Karpas-422 (cell line): ENCODE results near the gene DUSP16. TPM values are rescaled to one million over a fixed set of nuclear protein-coding genes. Genes with fewer than 3 reads are reported as not detected.

Experiments used
- DNase-seq: peaks from one replicate; pipeline ENCODE4 v3.0.0-alpha.2; 2015
- H2AFZ ChIP-seq: fragments of 200-600 bp; sonication (generic); 2 replicates; pipeline ENCODE4 v1.6.1; 2014; ENCODE audit warnings: antibody characterized with exemption, low read length, mixed read lengths
- H3K27ac ChIP-seq: fragments of 200-600 bp; sonication (generic); 2 replicates; pipeline ENCODE4 v1.5.1; 2014; ENCODE audit warnings: mild to moderate bottlenecking, low read length, moderate library complexity
- H3K27me3 ChIP-seq: fragments of 200-600 bp; sonication (generic); 2 replicates; pipeline ENCODE4 v1.6.1; 2014; ENCODE audit warnings: low read length, mixed read lengths
- H3K36me3 ChIP-seq: fragments of 200-600 bp; sonication (generic); 2 replicates; pipeline ENCODE4 v1.6.1; 2014; ENCODE audit warnings: low read length, mixed read lengths; ENCODE audit not compliant: insufficient read depth
- H3K4me1 ChIP-seq: fragments of 200-600 bp; sonication (generic); 2 replicates; pipeline ENCODE4 v1.6.1; 2014; ENCODE audit warnings: mild to moderate bottlenecking, low read length, mixed read lengths
- H3K4me2 ChIP-seq: fragments of 200-600 bp; sonication (generic); 2 replicates; pipeline ENCODE4 v1.6.1; 2014; ENCODE audit warnings: low read length, low read depth, mild to moderate bottlenecking; ENCODE audit not compliant: poor library complexity, severe bottlenecking
- H3K4me3 ChIP-seq: fragments of 200-600 bp; sonication (generic); 2 replicates; pipeline ENCODE4 v1.5.1; 2014; ENCODE audit warnings: mild to moderate bottlenecking, antibody characterized with exemption, low read length, mixed read lengths
- H3K79me2 ChIP-seq: fragments of 200-600 bp; sonication (generic); 2 replicates; pipeline ENCODE4 v1.6.1; 2014; ENCODE audit warnings: mild to moderate bottlenecking, low read length, mixed read lengths
- H3K9ac ChIP-seq: fragments of 200-600 bp; sonication (generic); 2 replicates; pipeline ENCODE4 v1.6.0; 2014; ENCODE audit warnings: low read length
- H3K9me2 ChIP-seq: fragments of 200-600 bp; sonication (generic), shearing (Covaris generic); replicated peaks from 2 replicates; pipeline ENCODE4 v1.6.0; 2014; ENCODE audit warnings: mild to moderate bottlenecking, low read length, moderate library complexity; ENCODE audit not compliant: insufficient read depth
- H3K9me3 ChIP-seq: fragments of 300-700, 200-600 bp; sonication (generic); 2 replicates; pipeline ENCODE4 v1.6.1; 2014; ENCODE audit warnings: low read length, mixed read lengths
- H4K20me1 ChIP-seq: fragments of 200-600 bp; sonication (generic); 2 replicates; pipeline ENCODE4 v1.6.1; 2014; ENCODE audit warnings: mild to moderate bottlenecking, antibody characterized with exemption, low read length, low read depth; ENCODE audit not compliant: insufficient read depth
- total RNA-seq: library from RNA; depleted of rRNA; stranded (reverse); fragments of >200 nt; shearing (Covaris generic); gene quantifications from 2 replicates; pipeline ENCODE4 v1.2.3, GENCODE V29; 2014; ENCODE audit warnings: low replicate concordance

DUSP16 gene
- total RNA-seq, 1 experiment from 2014 or later, result 1.8 TPM

GRCh38 chr12:12436831-12437345 lies 125.8 kb downstream of the DUSP16 start:
- H3K9ac ChIP-seq, result no peak overlapping the region
- H3K9me2 ChIP-seq, result no peaks in the 10 kb centered on the region

GRCh38 chr12:12433203-12433731 lies 129.4 kb downstream of the DUSP16 start:
- no peak overlapping the region for H3K4me2 ChIP-seq
- no peaks in the 10 kb centered on the region; the same call in 1 of the 2 replicates for H4K20me1 ChIP-seq
- no peak overlapping the region for H2AFZ ChIP-seq
- no peaks in the 10 kb centered on the region for H3K79me2 ChIP-seq
- H3K27me3 ChIP-seq, result no peaks in the 10 kb centered on the region
- no peak for DNase-seq
- peaks cover 20% of the 10 kb centered on the region for H3K4me1 ChIP-seq
- H3K9me3 ChIP-seq, result no peaks in the 10 kb centered on the region
- no peak overlapping the region for H3K27ac ChIP-seq
- H3K9ac ChIP-seq, result no peak overlapping the region
- H3K9me2 ChIP-seq, result no peaks in the 10 kb centered on the region
- no peak overlapping the region for H3K4me3 ChIP-seq
- 0 out of 2 replicates have a peak, but pooled peaks cover 3% of the 10 kb centered on the region for H3K36me3 ChIP-seq

More at GRCh38 chr12:12436831-12437345, 125.8 kb downstream of the DUSP16 start:
- Histone ChIP-seq H3K27ac (no peak overlapping the region), H3K79me2 (no peaks in the 10 kb centered on the region), H3K27me3 (no peaks in the 10 kb centered on the region), H3K4me3 (no peak overlapping the region), H4K20me1 (no peaks in the 10 kb centered on the region), H3K4me2 (no peak overlapping the region), H3K9me3 (no peaks in the 10 kb centered on the region), H3K36me3 (0 out of 2 replicates have a peak, but pooled peaks cover 3% of the 10 kb centered on the region), H2AFZ (no peak overlapping the region), H3K4me1 (peaks cover 20% of the 10 kb centered on the region)
- no peak for DNase-seq

GRCh38 chr12:12432364-12432763 lies 130.3 kb downstream of the DUSP16 start:
- Histone ChIP-seq H3K9me2 (no peaks in the 10 kb centered on the region), H4K20me1 (no peaks in the 10 kb centered on the region; the same call in 1 of the 2 replicates), H3K9ac (no peak overlapping the region), H2AFZ (no peak overlapping the region), H3K4me3 (no peak overlapping the region), H3K27ac (no peak overlapping the region), H3K36me3 (0 out of 2 replicates have a peak, but pooled peaks cover 3% of the 10 kb centered on the region), H3K9me3 (no peaks in the 10 kb centered on the region), H3K79me2 (no peaks in the 10 kb centered on the region), H3K27me3 (no peaks in the 10 kb centered on the region), H3K4me2 (no peak overlapping the region), H3K4me1 (peaks cover 20% of the 10 kb centered on the region)
- no peak for DNase-seq

- Histone ChIP-seq H3K4me3 (no peak overlapping the region), H3K9ac (no peak overlapping the region), H3K4me1 (peaks cover under 1% of the 10 kb centered on the region), H4K20me1 (peaks cover 4% of the 10 kb centered on the region; the same call in 1 of the 2 replicates), H3K9me3 (no peaks in the 10 kb centered on the region), H3K79me2 (no peaks in the 10 kb centered on the region), H3K9me2 (no peaks in the 10 kb centered on the region), H3K27ac (no peak overlapping the region), H2AFZ (no peak overlapping the region), H3K36me3 (no peaks in the 10 kb centered on the region), H3K4me2 (no peak overlapping the region), H3K27me3 (no peaks in the 10 kb centered on the region)
- no peak for DNase-seq
Measured at GRCh38 chr12:12428961-12429657, 133.6 kb downstream of the DUSP16 start.

- Histone ChIP-seq H2AFZ (no peak overlapping the region), H3K79me2 (no peaks in the 10 kb centered on the region), H3K4me2 (no peak overlapping the region), H3K9ac (no peak overlapping the region), H3K4me3 (no peak overlapping the region), H3K27me3 (no peaks in the 10 kb centered on the region), H3K9me2 (no peaks in the 10 kb centered on the region), H4K20me1 (peaks cover 4% of the 10 kb centered on the region; the same call in 1 of the 2 replicates), H3K27ac (no peak overlapping the region), H3K36me3 (no peaks in the 10 kb centered on the region), H3K9me3 (no peaks in the 10 kb centered on the region), H3K4me1 (no peaks in the 10 kb centered on the region)
- DNase-seq, result no peak
Measured at GRCh38 chr12:12428047-12428446, 134.6 kb downstream of the DUSP16 start.

GRCh38 chr12:12427568-12427967 lies 135.1 kb downstream of the DUSP16 start:
- H3K4me3 ChIP-seq, result no peak overlapping the region
- H3K79me2 ChIP-seq, result no peaks in the 10 kb centered on the region
- H2AFZ ChIP-seq, result no peak overlapping the region
- H3K9me3 ChIP-seq, result no peaks in the 10 kb centered on the region
- no peaks in the 10 kb centered on the region for H3K9me2 ChIP-seq
- no peak for DNase-seq
- H3K27ac ChIP-seq, result no peak overlapping the region
- no peaks in the 10 kb centered on the region for H3K4me1 ChIP-seq
- no peaks in the 10 kb centered on the region for H3K36me3 ChIP-seq
- no peak overlapping the region for H3K9ac ChIP-seq
- H3K4me2 ChIP-seq, result no peak overlapping the region
- H4K20me1 ChIP-seq, result peaks cover 4% of the 10 kb centered on the region; the same call in 1 of the 2 replicates
- no peaks in the 10 kb centered on the region for H3K27me3 ChIP-seq

- no peaks in the 10 kb centered on the region for H3K9me2 ChIP-seq
- H3K36me3 ChIP-seq, result no peaks in the 10 kb centered on the region
- no peaks in the 10 kb centered on the region for H3K4me1 ChIP-seq
- H4K20me1 ChIP-seq, result peaks cover 4% of the 10 kb centered on the region; the same call in 1 of the 2 replicates
- no peaks in the 10 kb centered on the region for H3K27me3 ChIP-seq
- no peak overlapping the region for H3K4me2 ChIP-seq
- DNase-seq, result no peak
- no peak overlapping the region for H3K4me3 ChIP-seq
- no peaks in the 10 kb centered on the region for H3K9me3 ChIP-seq
- no peak overlapping the region for H3K9ac ChIP-seq
- H3K79me2 ChIP-seq, result no peaks in the 10 kb centered on the region
- no peak overlapping the region for H3K27ac ChIP-seq
- H2AFZ ChIP-seq, result no peak overlapping the region
Measured at GRCh38 chr12:12425616-12426015, 137.0 kb downstream of the DUSP16 start.

GRCh38 chr12:12425001-12425400 lies 137.7 kb downstream of the DUSP16 start:
- no peak overlapping the region for H3K4me2 ChIP-seq
- no peaks in the 10 kb centered on the region for H3K9me3 ChIP-seq
- no peaks in the 10 kb centered on the region for H3K9me2 ChIP-seq
- no peak for DNase-seq
- no peaks in the 10 kb centered on the region for H3K27me3 ChIP-seq
- no peak overlapping the region for H3K27ac ChIP-seq
- no peak overlapping the region for H3K9ac ChIP-seq
- peaks cover 4% of the 10 kb centered on the region; the same call in 1 of the 2 replicates for H4K20me1 ChIP-seq
- no peaks in the 10 kb centered on the region for H3K36me3 ChIP-seq
- no peak overlapping the region for H2AFZ ChIP-seq
- no peaks in the 10 kb centered on the region for H3K4me1 ChIP-seq
- no peaks in the 10 kb centered on the region for H3K79me2 ChIP-seq
- no peak overlapping the region for H3K4me3 ChIP-seq
